HS-5 (cell line): Measurements from ENCODE around the gene SH3RF3.
"Not testable (repeated sequence)": the region's sequence is repeated elsewhere in the genome, so short reads cannot be mapped to it uniquely, and the experiment has no call there.

Experiments
- DNase-seq: peaks from one replicate; pipeline ENCODE4 v3.0.0-alpha.2; 2012; ENCODE audit warnings: low read depth

Gene SH3RF3

DNA sequence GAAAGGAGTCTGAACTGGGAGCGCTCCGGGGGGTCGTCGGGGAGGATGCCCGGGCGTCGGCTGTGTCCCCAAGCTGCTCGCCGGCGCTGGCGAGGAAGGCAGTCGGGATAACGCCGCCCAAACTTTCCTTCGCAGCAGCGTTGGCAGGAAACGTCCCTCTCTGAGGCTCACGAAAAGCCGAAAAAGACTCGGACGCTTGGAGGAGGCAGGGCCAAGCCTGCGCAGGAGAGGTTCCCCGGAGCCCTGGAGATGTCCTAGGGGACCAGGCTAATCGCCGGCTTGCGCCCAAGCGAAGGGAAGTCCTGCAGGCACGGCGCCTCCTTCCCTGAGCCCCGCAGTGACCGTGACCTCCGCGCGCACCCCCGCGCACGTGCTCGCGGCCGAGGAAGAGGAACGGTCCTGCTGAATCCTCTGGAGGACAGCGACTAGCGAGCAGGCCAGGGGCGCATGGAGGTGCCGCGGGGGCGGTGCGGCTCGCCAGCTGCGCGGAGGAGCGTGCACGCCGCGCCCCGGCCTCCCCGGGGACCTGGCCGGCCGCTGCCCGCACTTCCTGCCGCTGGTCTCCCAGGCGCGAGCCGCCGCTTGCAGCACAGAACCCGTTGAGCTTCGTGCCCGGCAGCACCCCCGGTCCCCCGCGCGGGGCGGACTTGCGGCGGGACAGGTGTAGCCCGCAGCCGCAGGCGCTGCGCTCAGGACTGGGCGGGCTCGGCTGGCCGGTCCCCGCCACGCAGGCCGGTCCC is at the start of gene SH3RF3:
TSS of gene SH3RF3 (plus strand) at position 590 of the 740 bp plus-strand sequence.
- DNase-seq, result no peak

GRCh38 chr2:109079590-109079989 is 49.4 kb upstream of the SH3RF3 start:
- no peak for DNase-seq

GRCh38 chr2:109080109-109080508 is 48.9 kb upstream of the SH3RF3 start:
- no peak for DNase-seq

DNA sequence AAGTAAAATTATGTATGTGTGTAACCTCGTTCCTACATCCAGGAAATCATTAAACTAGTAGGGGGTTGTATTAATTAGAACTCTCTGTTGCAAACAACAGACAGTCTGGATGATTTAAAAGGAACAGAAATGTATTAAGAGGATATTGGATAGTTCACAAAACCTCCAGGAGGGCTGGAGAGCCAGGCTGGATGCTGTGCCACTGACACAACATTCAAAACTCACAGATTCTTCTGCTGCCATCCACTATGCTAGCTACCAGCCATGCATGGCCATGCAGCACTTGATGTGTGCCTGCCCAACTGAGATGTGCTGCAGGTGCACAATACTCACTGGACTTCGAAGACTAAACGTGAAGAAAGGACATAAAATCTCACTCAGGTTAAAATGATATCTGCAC is 48.2 kb upstream of the SH3RF3 start:
- no peak for DNase-seq

DNA sequence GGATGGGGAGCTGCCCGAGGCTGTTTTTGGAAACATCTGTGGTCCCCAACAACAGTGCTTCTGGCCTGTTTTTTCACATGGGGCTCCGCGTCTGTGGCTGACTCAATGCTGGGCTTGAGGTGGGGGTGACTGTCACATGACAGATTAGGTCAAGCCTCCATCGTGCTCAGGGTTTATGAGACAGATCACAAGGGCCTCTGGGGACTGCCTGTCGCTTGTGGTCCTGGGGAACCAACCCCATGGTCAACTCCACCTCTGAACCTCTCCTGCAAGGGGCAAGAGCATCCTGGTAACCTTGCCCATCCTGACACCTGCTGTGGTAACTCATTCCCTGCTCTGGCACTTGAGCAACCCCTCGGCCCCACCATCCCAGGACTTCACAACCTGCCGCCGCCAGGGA is 47.6 kb upstream of the SH3RF3 start:
- no peak for DNase-seq

- DNase-seq, result no peak
Observed at GRCh38 chr2:109083771-109084170, 45.2 kb upstream of the SH3RF3 start.

DNA sequence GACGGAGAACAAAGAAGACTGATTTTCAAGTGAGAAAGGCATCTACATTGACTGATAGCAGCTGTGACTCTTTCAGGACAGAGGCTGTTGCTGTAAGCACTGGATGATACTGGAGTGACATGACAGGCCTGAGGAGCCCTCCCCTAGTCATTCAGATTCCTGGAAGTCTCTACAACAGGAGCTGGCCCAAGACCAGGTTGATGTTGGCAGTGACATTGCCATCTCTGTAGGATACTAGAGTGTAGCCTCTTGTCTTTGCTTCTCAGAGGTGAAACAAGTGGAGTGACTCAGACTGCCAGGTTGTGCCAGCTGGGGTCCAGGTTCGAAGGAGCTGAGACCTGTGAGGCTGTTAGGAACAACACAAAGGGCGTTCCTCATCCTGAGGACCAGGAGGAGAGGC is 44.7 kb upstream of the SH3RF3 start:
- no peak for DNase-seq

DNA sequence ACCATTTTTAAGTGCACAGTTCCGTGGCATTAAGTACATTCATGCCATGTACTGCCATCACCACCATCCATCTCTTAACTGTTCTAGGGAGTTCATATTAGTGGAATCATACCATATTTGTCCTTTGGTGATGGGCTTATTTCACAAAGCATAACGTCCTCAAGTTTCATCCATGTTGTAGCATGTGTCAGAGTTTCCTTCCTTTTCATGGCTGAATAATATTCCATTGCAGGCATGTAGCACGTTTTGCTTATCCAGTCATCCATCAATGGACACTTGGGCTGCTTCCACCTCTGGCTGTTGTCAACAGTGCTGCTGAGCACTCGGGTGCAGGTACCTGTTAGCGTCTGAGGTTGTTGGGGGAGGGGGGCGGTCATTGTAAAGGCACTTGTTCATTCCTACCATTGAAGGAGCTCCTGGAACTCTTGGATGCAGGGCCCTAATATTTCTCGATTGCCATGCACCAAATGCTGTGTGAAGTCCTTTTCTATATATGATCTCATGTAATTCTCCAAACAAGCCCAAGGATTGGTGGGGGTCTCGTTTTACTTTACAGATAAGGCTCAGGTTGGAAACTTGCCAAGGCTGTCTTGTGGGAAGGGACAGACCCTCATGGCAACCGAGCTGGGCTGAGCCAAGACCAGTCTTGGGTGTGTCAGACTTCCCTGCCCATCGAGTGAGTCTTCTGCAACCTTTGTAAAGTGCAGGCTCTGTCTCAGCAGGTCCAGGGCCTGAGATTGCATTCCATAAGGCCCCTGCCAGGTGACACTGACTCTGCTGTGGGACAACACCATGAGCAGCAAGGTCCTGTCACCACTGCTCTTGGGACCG is 42.9 kb upstream of the SH3RF3 start:
- DNase-seq, result no peak

DNA sequence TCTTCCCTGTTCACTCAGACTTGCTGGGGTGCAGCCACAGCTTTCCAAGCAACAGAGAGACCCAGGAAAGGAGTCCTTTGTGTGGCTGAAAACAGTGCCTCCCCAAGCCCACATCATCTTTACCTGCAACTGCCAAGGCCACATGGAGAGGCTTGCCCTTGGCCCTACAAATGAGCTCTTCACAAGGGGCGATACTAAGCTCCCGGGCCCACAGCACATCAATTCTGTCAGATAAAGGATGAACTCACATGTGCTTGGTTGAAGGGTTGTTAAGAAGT is 42.3 kb upstream of the SH3RF3 start:
- no peak for DNase-seq

DNA sequence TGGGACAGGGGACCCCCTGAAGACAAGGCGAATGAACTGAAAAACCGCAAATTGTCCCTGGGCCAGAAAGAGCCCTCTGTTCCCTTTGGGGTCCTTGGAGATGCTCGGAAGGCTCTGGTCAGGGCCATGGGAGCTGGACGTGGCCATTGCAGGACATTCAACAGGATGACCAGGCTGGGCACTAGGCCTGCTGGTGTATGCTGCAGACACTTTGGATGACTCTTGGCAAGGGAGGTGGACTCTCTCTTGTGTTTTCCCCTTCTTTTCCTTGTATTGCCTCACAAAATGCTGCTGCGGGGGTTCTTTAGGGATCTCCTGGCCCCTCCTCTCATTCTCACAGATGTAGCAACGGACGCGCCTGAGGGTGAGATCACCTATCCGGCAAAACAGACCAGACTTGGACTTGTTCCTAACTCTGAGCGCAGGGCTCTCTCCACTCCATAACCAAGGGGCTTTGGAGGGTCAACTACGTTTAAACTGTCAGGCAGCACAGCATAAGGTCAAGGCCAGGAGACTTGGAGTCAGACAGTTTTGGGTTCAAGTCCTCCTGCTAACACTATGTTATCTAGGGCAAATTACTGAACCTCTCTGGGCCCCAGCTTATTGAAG is 41.8 kb upstream of the SH3RF3 start:
- no peak for DNase-seq

DNA sequence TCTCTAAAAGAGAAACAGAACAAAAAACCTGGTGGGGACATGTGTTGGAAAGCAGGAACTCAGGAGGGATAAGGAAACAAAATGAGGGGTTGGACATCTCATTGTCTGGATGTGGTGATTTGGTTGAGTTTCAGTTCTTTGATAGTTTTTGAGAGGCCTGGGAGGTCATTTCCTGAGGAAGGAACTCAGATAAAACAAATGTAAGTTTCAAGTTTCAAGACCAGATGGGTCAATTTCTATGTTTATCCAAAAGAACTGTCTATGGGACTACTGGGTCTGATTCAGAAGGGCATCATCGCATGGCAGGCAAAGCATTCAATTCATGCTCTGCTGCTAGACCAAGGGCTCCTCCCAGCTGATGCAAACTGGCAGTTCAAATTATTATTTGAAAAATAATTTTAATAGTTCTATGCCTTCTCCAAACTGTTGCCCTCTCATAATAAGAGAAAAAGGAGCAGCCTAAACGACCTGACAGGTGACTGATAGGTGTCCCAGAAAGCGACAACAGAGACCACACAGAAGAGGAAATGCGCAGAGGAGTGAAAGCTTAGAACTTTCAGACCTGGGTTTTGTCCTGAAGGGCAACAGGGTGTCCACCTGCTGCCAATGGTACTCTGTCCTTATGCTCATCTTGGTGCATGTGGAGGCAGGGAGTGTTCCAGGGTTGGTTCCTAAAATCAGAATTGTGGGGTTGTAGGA is 39.3 kb upstream of the SH3RF3 start:
- peak; percentile 15 for DNase-seq

DNA sequence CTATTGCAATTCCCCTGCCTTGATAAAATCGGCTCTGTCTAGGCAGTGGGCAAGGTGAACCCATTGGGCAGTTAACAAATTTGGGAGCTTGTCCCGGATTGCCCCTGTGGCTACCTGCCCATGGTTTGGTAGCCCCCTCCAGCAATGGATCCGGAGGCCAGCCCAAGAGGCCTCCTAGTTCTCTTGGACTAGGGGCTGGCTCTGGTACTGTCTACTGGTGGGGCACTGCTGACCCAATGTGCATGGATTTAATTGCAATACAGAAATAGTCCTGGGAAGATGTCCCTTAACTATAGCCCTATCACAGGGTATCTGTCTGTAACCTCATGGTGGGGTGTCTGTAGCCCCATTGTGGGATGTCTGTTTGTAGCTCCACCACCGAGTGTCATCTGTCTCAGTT is 37.5 kb upstream of the SH3RF3 start:
- no peak for DNase-seq

- no peak for DNase-seq
Observed at GRCh38 chr2:109094144-109094543, 34.9 kb upstream of the SH3RF3 start.

DNA sequence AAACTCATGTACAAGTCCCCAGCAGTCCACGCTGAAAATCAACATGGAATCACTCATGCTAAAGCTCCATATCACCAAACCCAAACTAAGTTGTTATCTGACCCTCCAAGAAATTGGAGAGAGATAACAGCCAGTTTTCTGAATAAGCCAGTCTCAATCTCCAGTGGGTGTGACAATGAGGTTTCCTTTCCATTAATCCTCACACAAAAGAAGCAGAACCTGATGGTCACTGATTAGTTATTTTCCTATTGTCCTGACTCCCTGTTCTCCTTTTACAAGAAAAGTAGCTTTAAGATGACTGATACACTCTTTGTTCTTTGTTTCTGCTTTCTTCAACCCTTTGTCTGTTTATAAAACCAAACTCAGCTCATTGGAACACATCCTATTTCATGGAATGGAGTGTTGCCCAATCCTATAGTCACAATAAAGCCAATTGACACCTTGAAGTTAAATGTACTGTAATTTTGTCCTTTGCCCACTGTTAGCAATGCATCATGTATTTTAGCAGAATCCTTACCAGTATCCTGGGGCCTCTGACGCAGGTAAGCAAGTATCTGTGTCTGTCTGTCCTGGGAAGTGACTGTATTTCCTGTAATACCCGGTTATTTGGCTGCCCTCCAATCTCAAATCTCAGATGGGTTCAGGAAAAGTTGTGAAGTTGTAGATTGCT is 30.6 kb upstream of the SH3RF3 start:
- no peak for DNase-seq

DNA sequence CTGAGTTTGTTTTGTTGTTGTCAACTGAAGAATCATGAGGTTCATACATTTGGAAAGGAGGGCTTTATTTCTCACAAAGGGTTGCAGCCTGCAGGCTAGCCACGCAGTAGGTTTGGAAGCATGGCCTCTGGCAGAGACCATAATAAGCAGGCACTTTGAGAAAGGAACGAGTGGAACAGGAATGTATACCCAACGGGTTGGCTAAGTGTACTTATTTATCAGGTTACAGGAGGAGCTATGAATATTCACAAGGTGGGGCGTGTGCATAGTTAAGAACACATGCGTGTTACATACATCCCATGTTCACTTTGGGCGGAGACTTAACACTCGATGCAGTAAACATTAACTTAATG is 30.1 kb upstream of the SH3RF3 start:
- no peak for DNase-seq

DNA sequence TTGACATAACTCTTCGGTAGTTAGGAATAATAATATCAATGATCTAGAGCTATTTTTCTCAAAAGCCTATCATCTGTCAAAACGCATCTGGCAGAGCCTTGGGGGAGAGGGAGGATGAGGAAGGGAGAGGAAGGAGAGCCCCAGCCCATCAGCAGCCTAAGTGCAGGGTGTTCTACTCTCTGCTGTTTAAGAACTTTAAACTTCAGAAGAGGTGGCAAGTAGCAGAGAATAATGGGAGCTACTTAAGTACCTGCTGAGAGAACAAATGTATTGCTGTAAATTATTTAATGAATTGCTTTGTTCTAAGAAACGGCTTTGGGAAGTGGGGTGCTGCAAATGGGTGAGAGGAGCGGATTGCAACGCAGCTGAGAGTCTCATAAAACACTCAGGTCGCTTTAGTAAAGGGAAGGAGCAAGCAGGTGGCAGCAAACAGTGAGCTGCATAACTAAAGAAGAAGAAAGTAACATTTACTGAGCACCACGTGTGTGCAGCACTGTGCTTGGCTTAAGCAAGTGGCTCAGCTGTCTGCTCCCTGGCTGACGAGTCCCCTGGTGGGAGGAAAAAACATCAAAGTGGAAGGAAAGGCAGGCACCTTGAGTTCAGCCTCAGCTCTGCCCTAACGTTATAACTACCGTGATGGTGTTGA is 26.3 kb upstream of the SH3RF3 start:
- no peak for DNase-seq

- DNase-seq, result no peak
Observed at GRCh38 chr2:109105113-109105512, 23.9 kb upstream of the SH3RF3 start.

GRCh38 chr2:109108740-109109139 is 20.3 kb upstream of the SH3RF3 start:
- no peak for DNase-seq

DNA sequence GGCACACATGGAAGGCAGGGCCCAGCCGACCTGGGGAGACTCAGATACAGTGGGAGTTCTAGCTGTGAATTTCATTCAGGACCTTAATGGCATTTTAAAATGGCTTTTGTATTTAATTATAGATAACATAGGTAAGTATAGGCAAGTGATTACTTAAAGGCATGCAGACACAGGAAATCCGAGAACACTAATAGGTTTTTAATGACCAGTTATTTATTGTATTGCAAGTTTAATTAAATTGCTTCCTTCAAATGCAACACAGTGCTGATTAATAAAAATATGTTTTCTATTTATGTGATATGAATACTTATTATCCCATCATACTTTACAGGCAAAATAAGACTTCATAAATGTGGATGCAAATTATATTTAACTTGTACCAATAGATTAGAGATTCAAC is 19.7 kb upstream of the SH3RF3 start:
- no peak for DNase-seq

DNA sequence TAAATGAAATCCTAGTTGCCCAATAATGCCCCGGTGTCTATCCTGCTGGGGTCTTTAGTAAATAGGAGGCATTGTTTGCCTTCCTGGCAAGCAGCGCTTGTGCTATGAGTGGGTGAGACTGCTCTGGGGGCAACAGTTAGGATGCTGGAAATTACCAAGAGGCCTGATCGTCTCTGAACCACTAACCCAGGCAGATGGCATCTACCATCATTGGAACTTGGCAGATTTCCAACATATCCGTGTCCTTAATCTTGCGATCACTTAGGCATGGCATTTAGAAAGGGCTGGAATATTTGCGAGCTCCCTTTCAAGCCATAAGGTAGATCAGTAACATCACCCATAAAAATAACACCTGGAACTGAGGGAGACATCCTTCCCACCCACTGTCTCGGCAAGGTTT is 18.8 kb upstream of the SH3RF3 start:
- no peak for DNase-seq

- not testable (repeated sequence) for DNase-seq
Observed at GRCh38 chr2:109117181-109117580, 11.8 kb upstream of the SH3RF3 start.

DNA sequence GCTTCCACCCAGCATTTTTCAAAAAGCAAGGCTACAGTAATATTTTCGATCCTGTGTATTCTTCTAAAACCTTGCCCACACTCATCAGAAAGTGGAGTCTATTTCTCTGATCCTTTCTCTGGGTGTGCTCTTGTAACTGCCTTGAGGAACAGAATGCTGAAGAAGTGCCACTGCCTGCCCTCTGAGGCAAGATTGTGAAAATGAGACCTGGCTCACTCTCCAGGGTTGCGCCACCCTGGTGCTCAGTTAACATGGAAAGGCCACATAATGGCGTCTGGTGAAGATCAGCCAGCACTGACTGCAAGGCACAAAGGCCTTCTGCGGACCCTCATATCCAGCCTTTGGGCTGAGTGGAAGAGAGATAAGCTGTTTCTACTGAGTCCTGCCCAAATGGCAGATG is 11.2 kb upstream of the SH3RF3 start:
- no peak for DNase-seq
